Esophagus squamous epithelium (tissue), 5 donors: Measurements from ENCODE around the gene GABRG3. TPM values are rescaled to one million over a fixed set of nuclear protein-coding genes. Genes with fewer than 3 reads are reported as not detected.

Experiments
- DNase-seq: peaks from one replicate; lab custom pipeline; 2025; lab: John Stamatoyannopoulos, UW
- H3K27ac ChIP-seq, 4 donors: fragments of 200-600 bp; sonication (generic); one replicate each; pipeline ENCODE4 v1.5.1; 2016 to 2019; ENCODE audit warnings: mild to moderate bottlenecking in 1 of 4
- H3K27me3 ChIP-seq, 4 donors: fragments of 200-600 bp; sonication (generic); 1 replicate in 3 of 4; 2 replicates in 1 of 4; pipeline versions ENCODE4 v1.5.1 to v1.6.0; 2017 to 2021; ENCODE audit warnings: antibody characterized with exemption in 1 of 4
- H3K36me3 ChIP-seq, 3 donors: fragments of 200-600 bp; sonication (generic); one replicate each; pipeline ENCODE4 v1.5.1; 2016 to 2019
- H3K4me1 ChIP-seq, 3 donors: fragments of 200-600 bp; sonication (generic); one replicate each; pipeline ENCODE4 v1.5.1; 2017 to 2019
- H3K4me3 ChIP-seq, 4 donors: fragments of 200-600 bp; sonication (generic); 1 replicate in 3 of 4; 2 replicates in 1 of 4; pipeline ENCODE4 v1.5.1; 2016 to 2019; ENCODE audit warnings: mild to moderate bottlenecking in 2 of 4, moderate library complexity in 1 of 4
- H3K9me3 ChIP-seq, 3 donors: fragments of 200-600 bp; sonication (generic); one replicate each; pipeline ENCODE4 v1.5.1; 2016 to 2019
- POLR2A ChIP-seq, 4 donors: fragments of 450-650 bp; IDR thresholded peaks; one replicate each; pipeline ENCODE4 v1.6.1; 2017; ENCODE audit warnings: antibody characterized with exemption in 4 of 4, mild to moderate bottlenecking in 4 of 4, moderate library complexity in 3 of 4
- WGBS, 2 donors: methylation state at CpG; one replicate each; pipeline ENCODE4 v1.1.5; 2018; 5-methylcytosine and 5-hydroxymethylcytosine counted together
- intact Hi-C: fragments of 100-400 bp; cut with DNase I; formaldehyde crosslinking; loops from one replicate; pipeline ENCODE4 v1.15.0; 2022
- total RNA-seq, 4 donors: library from RNA; depleted of rRNA; stranded (reverse); fragments of >200 nt; gene quantifications; one replicate each; pipeline ENCODE4 v1.1.0, GENCODE V29; 2016
- TF ChIP-seq, protein P1 (sequence below), 6 experiments: fragments of 450-650 bp in 4 of 6; fragments of 200-600 bp in 2 of 6; sonication (generic) in 2 of 6; IDR thresholded peaks; one replicate each; pipeline ENCODE4 v1.5.1; 2016 to 2019; ENCODE audit warnings: antibody characterized with exemption in 6 of 6, mild to moderate bottlenecking in 4 of 6, moderate library complexity in 4 of 6
- donor health status: DM: yes; HTN: yes; CAD: no.

The GABRG3 gene
- total RNA-seq, 4 donors from 2014 or later = 0.04 to 0.08 TPM; not detected in 2

DNA sequence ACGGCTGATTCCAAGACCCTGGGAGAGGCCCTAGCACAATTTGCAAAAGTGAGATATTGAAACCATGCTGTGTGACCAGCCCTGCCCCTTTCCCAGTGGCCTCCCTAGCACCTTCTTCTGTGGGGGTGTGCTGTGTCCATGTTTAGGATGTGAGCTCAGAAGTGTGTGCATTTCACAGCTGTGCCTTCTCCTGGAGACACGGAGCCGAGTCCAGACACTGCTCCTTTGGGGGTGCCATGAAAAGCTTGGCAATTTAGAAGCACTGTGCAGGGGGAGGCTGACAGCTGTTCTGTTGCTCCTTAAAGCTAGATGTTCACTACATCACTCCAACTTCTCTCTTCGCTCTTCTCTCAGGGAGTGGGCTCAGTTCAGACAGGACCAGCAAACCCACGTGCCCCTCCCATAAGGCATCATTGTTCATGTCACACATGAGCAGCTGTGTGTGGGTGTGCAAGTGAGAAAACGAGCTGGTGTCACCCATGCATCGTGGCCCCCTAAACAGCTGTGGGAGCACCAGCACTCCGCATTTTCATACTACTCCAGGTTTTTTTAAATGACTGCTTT, 492.6 kb downstream of the GABRG3 start:
- H3K27ac ChIP-seq = no peak overlapping the region
- no peak overlapping the region for H3K4me3 ChIP-seq
- no peaks in the 10 kb centered on the region for H3K9me3 ChIP-seq
- DNase-seq = no peak
- intact Hi-C loops = no loop called here
- peaks cover 0 to 9% (median 0%) of the 10 kb centered on the region in 3 donors for H3K4me1 ChIP-seq
- TF ChIP-seq, protein P1, sequence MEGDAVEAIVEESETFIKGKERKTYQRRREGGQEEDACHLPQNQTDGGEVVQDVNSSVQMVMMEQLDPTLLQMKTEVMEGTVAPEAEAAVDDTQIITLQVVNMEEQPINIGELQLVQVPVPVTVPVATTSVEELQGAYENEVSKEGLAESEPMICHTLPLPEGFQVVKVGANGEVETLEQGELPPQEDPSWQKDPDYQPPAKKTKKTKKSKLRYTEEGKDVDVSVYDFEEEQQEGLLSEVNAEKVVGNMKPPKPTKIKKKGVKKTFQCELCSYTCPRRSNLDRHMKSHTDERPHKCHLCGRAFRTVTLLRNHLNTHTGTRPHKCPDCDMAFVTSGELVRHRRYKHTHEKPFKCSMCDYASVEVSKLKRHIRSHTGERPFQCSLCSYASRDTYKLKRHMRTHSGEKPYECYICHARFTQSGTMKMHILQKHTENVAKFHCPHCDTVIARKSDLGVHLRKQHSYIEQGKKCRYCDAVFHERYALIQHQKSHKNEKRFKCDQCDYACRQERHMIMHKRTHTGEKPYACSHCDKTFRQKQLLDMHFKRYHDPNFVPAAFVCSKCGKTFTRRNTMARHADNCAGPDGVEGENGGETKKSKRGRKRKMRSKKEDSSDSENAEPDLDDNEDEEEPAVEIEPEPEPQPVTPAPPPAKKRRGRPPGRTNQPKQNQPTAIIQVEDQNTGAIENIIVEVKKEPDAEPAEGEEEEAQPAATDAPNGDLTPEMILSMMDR (IDR thresholded peaks at IDR 0.05) = no peak
- TF ChIP-seq POLR2A (IDR thresholded peaks at IDR 0.05) = no peak
- WGBS, 2 donors = 62 to 76% methylated on average over 8 of the region's 8 CpGs
- H3K36me3 ChIP-seq = no peaks in the 10 kb centered on the region
- no peaks in the 10 kb centered on the region for H3K27me3 ChIP-seq

DNA sequence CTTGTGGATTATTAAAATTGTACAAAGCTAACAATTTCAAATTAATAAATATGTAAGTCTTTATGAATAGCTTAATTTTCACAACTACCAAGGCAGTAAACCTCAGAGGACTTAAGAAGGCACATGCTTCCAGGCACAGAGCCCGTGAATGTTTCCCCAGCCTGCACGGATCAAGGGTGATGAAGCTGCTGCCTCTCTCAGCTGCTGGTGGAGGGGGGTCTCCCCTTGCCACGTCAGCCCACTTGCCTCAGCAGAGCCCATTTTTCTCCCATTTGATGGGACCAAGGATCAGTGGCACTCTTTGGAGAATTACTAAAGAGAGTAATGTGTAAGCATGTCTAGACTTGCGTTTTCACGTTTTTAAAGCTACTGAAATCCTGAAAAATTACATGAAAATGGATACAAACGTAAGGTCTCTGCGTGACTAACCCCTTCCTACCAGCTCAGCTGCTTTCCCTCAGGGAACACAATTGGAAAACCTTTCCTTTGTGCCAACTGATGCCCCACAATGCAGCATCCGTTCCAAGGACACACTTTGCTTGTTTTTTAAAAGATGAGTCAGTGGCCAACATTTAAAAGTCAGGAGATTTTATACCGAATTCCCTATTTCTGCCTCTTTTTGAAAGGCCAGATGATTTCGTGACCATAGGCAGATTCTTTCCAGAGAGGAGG, 494.1 kb downstream of the GABRG3 start:
- TF ChIP-seq, protein P1 (IDR thresholded peaks at IDR 0.05) = no peak
- no peak for TF ChIP-seq POLR2A (IDR thresholded peaks at IDR 0.05)
- Histone ChIP-seq H3K27me3 (no peaks in the 10 kb centered on the region), H3K36me3 (no peaks in the 10 kb centered on the region), H3K27ac (no peak overlapping the region), H3K9me3 (no peaks in the 10 kb centered on the region), H3K4me3 (no peak overlapping the region), H3K4me1 (peaks cover 0 to 9% (median 0%) of the 10 kb centered on the region in 3 donors)
- no peak for DNase-seq
- 31 to 45% methylated on average over 10 of the region's 10 CpGs for WGBS, 2 donors
- intact Hi-C loops = no loop called here

DNA sequence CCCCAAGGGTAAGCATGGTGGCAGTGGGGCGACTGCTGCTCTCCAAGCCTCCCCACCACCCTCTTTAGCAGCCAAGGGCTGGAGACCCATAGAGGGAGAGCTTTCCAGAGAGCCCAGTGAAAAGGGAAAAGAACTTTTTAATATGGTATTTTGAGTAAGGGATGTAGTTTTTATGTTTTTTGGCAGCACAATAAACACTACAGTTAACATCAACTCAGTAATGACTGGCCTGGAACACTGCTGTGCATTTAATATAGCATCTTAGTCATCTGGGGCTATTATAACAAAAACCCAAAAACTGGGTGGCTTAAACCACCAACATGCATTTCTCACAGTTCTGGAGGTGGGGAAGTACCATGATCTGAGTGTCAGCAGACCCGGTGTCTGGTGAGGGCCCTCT, 495.8 kb downstream of the GABRG3 start:
- no peaks in the 10 kb centered on the region for H3K4me1 ChIP-seq
- H3K27me3 ChIP-seq = no peaks in the 10 kb centered on the region
- TF ChIP-seq POLR2A (IDR thresholded peaks at IDR 0.05) = no peak
- TF ChIP-seq, protein P1 (IDR thresholded peaks at IDR 0.05) = no peak
- no peaks in the 10 kb centered on the region for H3K9me3 ChIP-seq
- no peak overlapping the region for H3K4me3 ChIP-seq
- no peaks in the 10 kb centered on the region for H3K36me3 ChIP-seq
- intact Hi-C loops = no loop called here
- no peak for DNase-seq
- no peak overlapping the region for H3K27ac ChIP-seq
- WGBS, 2 donors = 60 to 92% methylated on average over 2 of the region's 2 CpGs

DNA sequence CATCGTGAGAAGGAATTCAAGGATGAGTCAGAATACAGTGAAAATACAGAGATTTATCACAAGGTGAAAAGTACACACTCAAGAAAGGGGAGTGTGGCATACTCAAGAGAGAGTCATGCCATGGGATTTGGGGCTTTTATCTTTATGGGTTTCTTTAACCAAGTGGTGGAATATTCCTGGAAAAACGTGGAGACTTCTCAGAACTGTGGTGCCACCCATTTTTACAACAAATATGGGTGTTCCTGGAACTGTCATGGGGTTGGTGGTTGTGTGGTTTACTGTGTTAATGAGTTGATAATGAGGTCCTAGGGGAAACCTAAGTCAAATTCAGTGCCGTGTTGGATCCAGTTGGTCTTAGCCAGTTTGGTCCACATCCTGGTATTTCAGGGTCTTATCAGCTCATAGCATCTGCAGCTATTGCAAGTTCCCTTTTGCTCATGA, 497.2 kb downstream of the GABRG3 start:
- Histone ChIP-seq H3K9me3 (no peaks in the 10 kb centered on the region), H3K36me3 (no peaks in the 10 kb centered on the region), H3K27ac (no peak overlapping the region), H3K4me1 (no peaks in the 10 kb centered on the region), H3K4me3 (no peak overlapping the region), H3K27me3 (no peaks in the 10 kb centered on the region)
- intact Hi-C loops = no loop called here
- 41 to 46% methylated on average over 3 of the region's 3 CpGs for WGBS, 2 donors
- no peak for TF ChIP-seq POLR2A (IDR thresholded peaks at IDR 0.05)
- TF ChIP-seq, protein P1 (IDR thresholded peaks at IDR 0.05) = no peak
- no peak for DNase-seq

DNA sequence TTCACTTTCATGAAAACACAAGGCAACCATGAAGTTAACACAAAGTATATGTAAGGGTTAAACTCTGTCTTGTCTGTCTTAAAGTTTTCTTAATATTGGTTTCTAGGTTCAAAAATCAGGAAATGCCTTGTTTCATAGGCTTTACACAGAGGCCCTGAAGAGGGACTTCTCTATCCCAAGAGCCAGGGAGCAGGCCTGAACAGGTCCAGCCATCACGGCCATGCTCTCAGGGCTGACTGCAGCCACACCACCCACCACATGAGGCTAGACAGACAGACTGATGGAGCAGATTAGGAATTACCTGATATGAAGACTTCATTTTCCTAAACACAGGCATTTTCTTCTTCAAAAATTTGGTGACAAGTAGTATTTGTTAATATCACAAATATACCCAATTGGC, 502.9 kb downstream of the GABRG3 start:
- no peak overlapping the region for H3K4me3 ChIP-seq
- WGBS, 2 donors = 36% methylated on average over 1 of the region's 1 CpG
- H3K9me3 ChIP-seq = no peaks in the 10 kb centered on the region
- DNase-seq = no peak
- intact Hi-C loops = no loop called here
- H3K4me1 ChIP-seq = peaks cover 0 to 3% (median 0%) of the 10 kb centered on the region in 3 donors
- TF ChIP-seq, protein P1 (IDR thresholded peaks at IDR 0.05) = no peak
- no peak for TF ChIP-seq POLR2A (IDR thresholded peaks at IDR 0.05)
- H3K27me3 ChIP-seq = no peaks in the 10 kb centered on the region
- H3K36me3 ChIP-seq = no peaks in the 10 kb centered on the region
- no peak overlapping the region for H3K27ac ChIP-seq
